Astrocyte of the spinal cord (primary cell): ENCODE data around the gene ADAMTS14.

ENCODE experiments used
- DNase-seq: peaks from one replicate; pipeline ENCODE4 v3.0.0; 2011; ENCODE audit warnings: low read depth, low spot score
- H3K4me3 ChIP-seq: 2 replicates; pipeline ENCODE4 v1.5.1; 2011; ENCODE audit warnings: low read depth, mild to moderate bottlenecking, low read length, moderate library complexity
- CTCF ChIP-seq: IDR thresholded peaks from 2 replicates; pipeline ENCODE4 v1.5.1; 2012; ENCODE audit warnings: low read depth, mild to moderate bottlenecking, low read length, inconsistent platforms
- in situ Hi-C: cut with HindIII; loops from 2 replicates; pipeline ENCODE4 v1.10.0; 2017; ENCODE audit warnings: low sequenced_read_pairs

ADAMTS14 gene

GRCh38 chr10:70671619-70672164, 614 bp upstream of the ADAMTS14 start:
- DNase-seq = no peak
- peak overlapping the region; percentile 57 for H3K4me3 ChIP-seq
- in situ Hi-C loops = no loop called here
- TF ChIP-seq CTCF = peak; percentile 36

GRCh38 chr10:70673043-70673928, 980 bp downstream of the ADAMTS14 start:
- DNase-seq = peak; percentile 77
- no peak for TF ChIP-seq CTCF
- H3K4me3 ChIP-seq = peak overlapping the region; percentile 57
- in situ Hi-C loops = no loop called here

GRCh38 chr10:70673929-70674559, 1.7 kb downstream of the ADAMTS14 start:
- no peak for DNase-seq
- H3K4me3 ChIP-seq = peak overlapping the region; percentile 57
- TF ChIP-seq CTCF = no peak
- in situ Hi-C loops = no loop called here

GRCh38 chr10:70674560-70675495, 2.5 kb downstream of the ADAMTS14 start:
- TF ChIP-seq CTCF = no peak
- in situ Hi-C loops = no loop called here
- no peak overlapping the region for H3K4me3 ChIP-seq

GRCh38 chr10:70675496-70676161, 3.3 kb downstream of the ADAMTS14 start:
- DNase-seq = no peak
- in situ Hi-C loops = no loop called here
- no peak overlapping the region for H3K4me3 ChIP-seq
- no peak for TF ChIP-seq CTCF

More at GRCh38 chr10:70674560-70675495, 2.5 kb downstream of the ADAMTS14 start:
- no peak for DNase-seq
